LNCaP clone FGC (cell line): ENCODE measurements around the gene NUDT8.
"Not testable (repeated sequence)": the region's sequence is repeated elsewhere in the genome, so short reads cannot be mapped to it uniquely, and the experiment has no call there.

ENCODE experiments used
- DNase-seq: peaks from one replicate; pipeline ENCODE4 v3.0.0-alpha.2; 2011; ENCODE audit warnings: low read depth
- H3K4me3 ChIP-seq: 2 replicates; pipeline ENCODE4 v1.5.1; 2011; ENCODE audit warnings: mild to moderate bottlenecking, low read depth, low read length, control low read depth
- TF ChIP-seq, protein P1 (sequence below): IDR thresholded peaks from 2 replicates; pipeline ENCODE4 v1.5.1; 2012; ENCODE audit warnings: mild to moderate bottlenecking; ENCODE audit not compliant: control insufficient read depth, insufficient read depth; ENCODE audit errors: extremely low read depth

NUDT8 gene

DNA sequence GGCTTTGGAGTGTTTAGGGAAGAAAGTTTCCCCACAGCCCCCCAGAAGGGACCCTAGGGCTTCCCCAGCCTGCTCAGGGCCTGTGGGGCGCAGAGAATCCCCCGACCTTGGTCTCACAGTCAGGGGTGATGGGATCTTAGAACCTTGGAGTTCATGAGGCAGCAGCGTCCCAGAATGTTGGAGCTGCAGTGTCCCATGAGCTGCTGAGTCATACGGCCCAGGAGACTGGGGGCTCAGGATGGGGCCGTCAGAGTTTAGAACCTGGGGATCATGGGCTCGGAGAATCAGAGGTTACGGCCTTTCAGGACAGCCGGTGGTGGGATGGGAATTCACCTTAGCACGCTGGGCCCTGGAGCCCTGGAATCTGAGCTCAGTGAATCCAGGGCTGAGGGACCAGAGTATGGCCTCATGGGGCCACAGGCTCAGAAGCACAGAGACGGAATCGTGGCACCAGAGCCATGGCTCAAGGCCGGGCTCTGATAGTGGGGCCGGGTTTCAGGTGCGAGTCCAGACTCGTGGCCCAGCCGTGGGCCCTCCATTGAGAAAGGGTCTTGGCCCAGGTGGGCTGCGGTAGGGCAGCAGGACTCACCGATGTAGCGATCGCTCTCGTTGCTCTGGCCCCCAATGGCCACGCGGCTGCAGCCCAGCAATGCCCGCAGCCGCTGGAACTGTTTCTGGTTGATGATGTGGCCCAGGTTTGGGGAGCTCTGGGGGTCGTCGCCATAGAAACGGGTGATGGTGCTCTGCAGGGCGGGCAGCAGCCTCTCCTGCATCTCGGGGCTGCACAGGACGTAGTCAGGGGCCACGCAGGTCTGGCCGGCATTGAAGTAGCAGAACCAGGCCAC, 35.2 kb upstream of the NUDT8 start:
- no peak for DNase-seq
- TF ChIP-seq, protein P1, sequence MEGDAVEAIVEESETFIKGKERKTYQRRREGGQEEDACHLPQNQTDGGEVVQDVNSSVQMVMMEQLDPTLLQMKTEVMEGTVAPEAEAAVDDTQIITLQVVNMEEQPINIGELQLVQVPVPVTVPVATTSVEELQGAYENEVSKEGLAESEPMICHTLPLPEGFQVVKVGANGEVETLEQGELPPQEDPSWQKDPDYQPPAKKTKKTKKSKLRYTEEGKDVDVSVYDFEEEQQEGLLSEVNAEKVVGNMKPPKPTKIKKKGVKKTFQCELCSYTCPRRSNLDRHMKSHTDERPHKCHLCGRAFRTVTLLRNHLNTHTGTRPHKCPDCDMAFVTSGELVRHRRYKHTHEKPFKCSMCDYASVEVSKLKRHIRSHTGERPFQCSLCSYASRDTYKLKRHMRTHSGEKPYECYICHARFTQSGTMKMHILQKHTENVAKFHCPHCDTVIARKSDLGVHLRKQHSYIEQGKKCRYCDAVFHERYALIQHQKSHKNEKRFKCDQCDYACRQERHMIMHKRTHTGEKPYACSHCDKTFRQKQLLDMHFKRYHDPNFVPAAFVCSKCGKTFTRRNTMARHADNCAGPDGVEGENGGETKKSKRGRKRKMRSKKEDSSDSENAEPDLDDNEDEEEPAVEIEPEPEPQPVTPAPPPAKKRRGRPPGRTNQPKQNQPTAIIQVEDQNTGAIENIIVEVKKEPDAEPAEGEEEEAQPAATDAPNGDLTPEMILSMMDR, result no peak

GRCh38 chr11:67664213-67664585, 34.5 kb upstream of the NUDT8 start:
- TF ChIP-seq, protein P1, result no peak
- H3K4me3 ChIP-seq, result no peak overlapping the region
- DNase-seq, result no peak

More for the DNA sequence above, 35.2 kb upstream of the NUDT8 start:
- no peak overlapping the region for H3K4me3 ChIP-seq

DNA sequence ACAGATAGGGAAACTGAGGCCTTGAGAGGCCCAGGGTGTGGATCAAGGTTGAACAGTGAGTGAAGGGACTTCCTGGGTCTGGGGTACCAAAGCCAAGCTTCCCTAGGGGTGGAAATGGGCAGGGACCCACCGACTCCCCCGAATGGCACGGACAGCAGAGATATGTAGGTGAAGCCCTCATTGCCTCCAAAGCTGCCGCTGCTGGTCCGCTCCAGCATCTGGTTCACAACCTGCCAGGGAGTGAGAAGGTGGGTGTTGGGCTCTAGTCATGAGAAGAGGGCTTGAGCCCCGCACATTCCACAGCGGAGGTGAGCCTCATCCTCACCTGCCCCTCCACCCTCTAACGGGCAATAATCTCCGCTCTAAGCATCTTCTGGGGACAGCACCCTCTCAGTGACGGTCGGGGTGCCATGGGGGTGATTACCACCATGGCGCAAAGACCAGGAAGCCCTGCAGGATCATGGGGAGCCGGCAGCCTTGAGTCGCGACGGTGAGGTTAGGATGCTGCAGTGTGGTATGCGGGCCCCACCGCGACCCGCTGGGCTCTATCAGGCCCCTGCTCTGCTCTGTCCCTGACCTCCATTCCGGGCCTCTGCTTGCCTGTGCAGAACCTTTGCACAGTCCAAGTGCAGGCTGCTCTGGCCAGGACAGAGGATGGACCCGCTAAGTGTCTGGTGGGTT, 33.9 kb upstream of the NUDT8 start:
- TF ChIP-seq, protein P1, result no peak
- no peak for DNase-seq
- H3K4me3 ChIP-seq, result no peak overlapping the region

DNA sequence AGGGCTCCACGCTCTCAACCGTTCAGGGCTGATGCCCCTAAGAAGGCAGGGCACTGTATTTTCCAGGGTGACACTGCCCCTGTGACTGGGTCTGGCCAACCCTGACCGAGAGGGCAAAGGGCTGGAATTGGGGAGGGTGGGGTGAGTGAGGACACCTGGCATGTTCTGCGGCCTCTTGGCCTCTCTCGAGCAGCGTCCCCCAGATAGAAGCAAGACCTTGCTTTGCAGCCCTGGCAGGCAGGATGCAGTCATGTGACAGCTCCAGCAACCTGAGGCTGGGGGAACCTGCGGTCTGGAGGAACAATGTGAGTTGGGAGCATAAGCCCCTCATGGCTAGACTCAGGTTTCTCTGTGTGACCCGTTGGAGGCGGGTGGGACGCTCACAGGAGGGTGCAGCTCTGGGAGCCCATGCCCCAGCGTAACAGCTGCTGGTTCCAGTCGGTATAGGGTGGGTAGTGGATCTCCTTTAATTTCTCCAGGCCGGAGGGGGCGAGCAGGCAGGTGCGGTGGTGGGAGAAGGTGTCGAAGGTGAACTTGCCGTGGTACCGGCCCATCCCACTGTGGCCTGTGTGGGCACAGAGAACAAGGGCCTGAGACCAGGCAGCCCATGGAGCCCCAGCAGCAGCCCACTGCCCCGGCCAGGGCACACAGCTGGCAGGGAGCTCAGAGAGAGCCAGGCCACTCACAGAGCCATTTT, 33.2 kb upstream of the NUDT8 start:
- H3K4me3 ChIP-seq, result no peak overlapping the region
- TF ChIP-seq, protein P1, result no peak
- DNase-seq, result no peak

DNA sequence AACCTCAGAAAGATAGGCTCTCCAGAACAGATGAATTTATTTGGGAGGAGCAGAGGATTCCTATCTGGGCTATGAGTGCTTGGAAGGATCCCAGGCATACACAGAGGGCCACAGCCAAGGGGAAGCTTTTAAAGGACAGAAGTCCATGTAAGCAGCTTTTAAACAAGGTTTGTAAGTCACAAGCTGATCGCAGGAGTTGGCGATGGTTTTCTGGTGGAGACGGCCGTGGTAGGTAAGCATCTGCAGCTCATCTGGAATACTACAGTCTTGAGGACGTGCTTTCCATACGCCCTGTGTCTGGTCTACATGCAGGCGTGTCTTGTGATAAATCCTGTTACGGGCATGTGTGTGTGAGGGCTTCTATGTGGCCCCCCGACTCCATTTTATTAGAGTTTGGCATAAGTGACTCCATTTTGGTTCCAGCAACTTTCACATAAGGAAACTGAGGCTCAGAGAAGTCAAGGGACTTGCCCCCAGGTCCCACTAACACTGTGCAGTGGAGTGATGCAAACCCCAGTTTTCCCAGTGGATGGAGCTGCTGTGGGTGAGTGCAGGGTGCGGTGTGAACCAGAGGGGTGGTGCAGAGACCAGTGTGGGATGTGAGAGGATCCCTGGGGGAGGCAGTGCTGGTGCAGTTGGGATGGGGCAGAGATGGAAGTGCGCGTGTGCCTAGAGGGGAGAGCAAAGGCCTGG, 32.6 kb upstream of the NUDT8 start:
- H3K4me3 ChIP-seq, result no peak overlapping the region
- no peak for DNase-seq
- TF ChIP-seq, protein P1, result no peak

GRCh38 chr11:67660752-67661151, 31.0 kb upstream of the NUDT8 start:
- not testable (repeated sequence) for H3K4me3 ChIP-seq, DNase-seq

DNA sequence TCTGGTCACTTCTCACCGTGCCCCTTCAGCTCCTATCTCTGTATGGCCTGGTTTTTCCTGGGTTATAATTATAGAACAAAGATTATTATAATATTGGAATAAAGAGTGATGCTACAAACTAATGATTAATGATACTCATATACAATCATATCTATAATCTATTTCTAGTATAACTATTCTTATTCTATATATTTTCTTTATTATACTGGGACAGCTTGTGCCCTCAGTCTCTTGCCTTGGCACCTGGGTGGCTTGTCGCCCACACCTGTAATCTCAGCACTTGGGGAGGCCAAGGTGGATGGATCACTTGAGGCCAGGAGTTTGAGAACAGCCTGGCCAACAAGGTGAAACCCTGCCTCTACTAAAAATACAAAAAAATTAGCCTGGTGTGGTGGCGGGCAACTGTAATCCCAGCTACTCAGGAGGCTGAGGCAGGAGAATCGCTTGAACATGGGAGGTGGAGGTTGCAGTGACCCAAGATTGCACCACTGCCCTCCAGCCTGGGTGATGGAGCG, 30.0 kb upstream of the NUDT8 start:
- DNase-seq, H3K4me3 ChIP-seq: not testable (repeated sequence)
